HG02852 (cell line): ENCODE results near the gene COL4A1.

Experiments used
- ATAC-seq: cut with Tn5 transposase; IDR thresholded peaks from one replicate; pipeline ENCODE4 v1.9.1; 2021; ENCODE audit warnings: mild to moderate bottlenecking, moderate library complexity; ENCODE audit not compliant: unreplicated experiment

Gene COL4A1

DNA sequence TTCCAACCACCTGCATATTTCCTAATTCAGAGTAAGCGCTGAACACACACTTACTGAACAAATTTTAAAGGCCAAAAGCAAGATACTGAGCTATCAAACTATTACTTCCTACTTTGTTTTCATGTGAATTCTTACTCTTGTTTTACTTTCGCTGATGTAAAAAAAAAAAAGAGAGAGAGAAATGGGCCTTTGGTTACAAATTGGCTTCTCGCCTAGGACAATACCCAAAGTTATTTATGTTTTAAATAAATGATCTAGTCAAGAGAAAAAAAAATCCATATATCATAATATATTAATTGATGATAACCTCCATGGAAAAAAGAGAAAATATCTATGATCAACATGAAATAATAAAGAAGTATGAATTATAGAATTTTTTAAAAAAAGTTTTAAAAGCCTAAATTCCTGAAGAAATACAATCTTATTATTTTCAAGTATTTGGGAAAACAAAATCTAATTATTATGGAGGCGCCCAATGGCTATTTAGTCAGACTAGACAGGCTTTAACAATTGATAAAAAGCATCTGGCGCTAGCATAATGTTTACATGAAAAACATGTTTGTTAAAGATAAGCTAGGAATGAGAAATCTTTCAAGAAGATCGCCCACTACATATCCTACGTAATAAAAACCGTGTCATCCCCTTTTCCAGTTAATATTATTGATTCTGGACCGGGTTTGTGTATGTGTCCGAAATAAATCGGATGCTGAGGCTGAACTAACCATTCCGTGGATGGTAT is 9.0 kb downstream of the COL4A1 start:
- ATAC-seq, result no peak

DNA sequence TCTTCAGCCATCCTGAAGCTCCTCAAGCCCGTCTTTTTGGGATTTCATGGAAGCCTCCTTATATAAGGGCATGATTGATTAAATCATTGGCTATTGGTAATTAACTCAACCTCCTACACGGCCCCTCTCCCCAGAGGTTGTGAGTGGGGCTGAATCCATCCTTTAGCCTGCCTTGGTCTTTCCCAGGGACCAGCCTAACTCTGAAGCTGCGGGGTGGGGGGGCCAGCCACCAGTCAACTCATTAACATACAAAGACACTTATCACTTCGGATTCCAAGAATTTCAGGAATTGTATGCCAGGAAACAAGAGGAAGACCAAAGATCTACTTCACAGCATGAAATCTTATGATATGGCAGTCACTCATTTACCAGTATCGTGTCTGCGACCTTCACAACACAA is 9.9 kb downstream of the COL4A1 start:
- no peak for ATAC-seq

DNA sequence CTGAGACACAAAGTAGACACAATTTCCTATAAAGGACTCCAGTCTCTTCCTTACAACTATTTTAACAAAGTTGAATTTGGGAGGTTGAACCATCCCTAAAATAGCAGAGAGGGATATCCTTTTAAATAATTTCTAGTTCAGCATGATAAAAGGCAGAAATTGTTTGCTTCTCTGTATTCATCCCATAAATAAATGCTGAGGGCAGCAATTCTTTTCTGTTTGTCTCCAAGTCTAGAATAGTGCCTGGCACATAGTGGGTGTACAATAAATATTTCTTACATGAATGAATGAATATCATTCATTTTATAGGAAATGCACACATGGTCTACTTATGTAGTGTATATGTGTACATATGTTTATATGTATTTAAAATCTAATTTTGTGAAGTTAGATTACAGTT is 12.3 kb downstream of the COL4A1 start:
- no peak for ATAC-seq

DNA sequence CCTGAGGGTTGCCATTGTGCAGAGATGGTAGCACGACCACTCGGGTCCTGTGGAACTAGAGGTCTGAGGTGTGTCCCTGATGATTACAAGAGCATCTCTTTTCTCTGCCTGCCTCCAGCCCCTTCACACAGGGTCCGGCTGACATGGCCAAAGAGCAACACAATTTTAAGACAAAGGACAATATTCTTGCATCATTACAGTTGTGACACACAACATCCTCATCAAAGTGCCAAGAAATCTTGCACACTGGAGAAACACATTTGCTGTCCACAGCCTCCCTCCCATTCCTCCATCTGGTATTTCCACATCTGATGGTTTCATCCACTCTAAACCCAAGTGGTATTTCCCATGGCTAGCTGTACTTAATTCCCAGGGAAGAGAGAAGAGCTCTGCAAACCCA is 12.8 kb downstream of the COL4A1 start:
- no peak for ATAC-seq

DNA sequence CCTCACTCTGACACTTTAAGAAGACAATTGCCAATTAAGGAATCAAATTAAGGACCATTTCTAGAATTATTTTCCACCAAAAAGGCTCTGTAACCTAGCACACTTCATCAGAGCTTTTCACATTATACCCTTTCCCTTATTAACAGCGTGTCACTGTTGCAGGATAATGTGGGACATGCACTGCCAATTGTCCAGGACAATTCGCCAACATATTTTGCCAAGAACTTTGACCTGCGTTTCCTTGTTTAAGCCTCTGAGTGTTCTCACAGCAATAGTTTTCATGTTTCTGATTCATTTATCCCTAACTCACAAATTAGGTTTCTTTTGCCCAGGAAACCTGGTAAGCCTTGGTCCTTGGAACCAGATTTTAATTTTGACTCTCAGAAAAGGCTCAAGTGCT is 13.3 kb downstream of the COL4A1 start:
- no peak for ATAC-seq

DNA sequence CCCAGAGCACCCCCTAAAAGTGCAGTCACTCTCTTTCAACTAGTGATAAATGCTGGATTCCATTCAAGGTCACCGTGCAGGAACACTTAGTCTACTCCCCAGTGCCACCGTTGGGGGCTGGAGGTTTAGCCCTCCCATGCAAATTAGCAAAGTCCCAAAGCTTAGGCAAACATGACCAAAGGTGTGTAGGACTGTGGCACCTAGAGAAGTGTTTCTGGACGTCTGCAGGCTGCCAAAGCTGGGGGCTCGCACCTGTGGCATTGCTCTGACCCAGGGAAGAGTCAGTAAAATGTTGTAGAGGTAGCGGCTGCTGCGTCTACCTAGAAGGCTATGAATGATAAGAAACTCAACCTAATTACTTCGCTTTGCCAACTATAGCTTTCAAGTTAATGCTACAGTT is 13.9 kb downstream of the COL4A1 start:
- no peak for ATAC-seq

DNA sequence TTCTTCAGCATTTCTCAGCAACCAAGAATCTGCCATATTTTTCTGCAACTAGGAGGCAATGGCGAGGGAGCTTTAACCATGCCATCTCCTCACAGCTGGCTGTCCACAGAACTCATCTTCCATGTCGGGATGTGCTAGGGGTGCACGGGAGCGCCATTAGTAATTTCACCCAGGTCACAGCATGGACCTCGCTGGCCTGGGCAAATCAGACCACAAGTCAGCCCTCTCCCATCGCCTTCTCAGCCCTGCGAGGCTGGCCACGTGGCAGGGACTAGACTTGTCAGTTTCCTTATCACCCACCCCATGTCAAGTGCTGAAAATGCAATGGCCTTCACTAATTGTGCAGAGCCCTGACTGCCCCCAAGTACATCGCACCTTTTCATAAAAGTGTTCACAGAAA is 15.7 kb downstream of the COL4A1 start:
- no peak for ATAC-seq

DNA sequence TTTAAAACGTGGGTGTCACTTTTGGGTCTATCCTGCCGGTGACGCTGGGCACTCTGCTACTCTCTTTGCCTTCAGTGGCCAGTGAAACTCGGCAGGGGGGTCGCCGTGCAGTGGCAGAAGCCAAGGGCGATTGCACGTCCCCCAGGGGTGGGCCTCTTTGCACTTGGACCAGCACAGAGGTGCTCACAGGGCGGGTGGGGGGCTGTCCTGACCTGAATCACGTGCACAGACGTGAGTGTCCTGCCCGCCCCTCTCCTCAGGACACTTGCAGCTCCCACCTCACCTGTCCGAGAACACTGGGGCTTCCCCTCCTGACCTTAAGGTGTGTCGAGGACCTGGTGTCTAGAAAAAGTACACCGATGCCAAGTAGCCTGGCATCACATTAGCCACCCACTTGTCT is 16.1 kb downstream of the COL4A1 start:
- no peak for ATAC-seq

DNA sequence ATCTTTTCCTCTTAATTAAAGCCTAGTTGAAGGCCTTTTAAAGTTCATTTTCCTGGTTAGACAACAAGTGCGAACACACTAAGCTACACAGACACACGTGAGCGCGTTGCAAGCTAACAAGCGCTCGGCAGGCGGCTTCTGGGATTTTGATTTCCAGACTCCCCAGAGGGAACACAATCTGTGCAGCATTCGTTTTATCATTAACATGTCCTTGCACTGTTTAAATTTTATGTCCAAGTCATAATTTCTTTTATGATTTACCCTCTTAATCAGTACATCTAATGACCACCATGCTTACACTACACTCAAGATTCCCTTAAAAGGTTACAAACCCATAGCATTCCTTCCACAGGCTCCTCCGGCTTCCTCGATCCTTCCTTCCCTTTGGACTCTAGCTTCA is 16.8 kb downstream of the COL4A1 start:
- ATAC-seq, result no peak

DNA sequence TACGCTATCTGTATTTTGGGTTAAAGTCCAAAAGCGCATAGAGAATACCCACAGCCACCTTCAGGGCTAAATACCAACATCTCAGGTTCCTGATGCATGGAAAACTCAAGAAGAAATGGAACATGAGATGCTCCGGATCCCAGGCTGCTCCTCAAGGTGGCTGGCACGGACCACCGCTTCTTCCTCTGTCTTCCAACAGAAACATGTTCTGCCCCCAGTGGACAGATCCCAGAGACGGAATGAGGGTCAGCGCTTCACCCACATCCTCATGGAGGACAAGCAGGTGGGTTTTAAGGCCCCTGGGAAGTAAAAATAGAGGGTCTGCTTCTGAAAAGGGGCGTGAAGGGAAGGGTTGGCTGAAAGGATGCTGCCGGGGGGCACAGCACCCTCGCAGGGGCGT is 17.3 kb downstream of the COL4A1 start:
- no peak for ATAC-seq

DNA sequence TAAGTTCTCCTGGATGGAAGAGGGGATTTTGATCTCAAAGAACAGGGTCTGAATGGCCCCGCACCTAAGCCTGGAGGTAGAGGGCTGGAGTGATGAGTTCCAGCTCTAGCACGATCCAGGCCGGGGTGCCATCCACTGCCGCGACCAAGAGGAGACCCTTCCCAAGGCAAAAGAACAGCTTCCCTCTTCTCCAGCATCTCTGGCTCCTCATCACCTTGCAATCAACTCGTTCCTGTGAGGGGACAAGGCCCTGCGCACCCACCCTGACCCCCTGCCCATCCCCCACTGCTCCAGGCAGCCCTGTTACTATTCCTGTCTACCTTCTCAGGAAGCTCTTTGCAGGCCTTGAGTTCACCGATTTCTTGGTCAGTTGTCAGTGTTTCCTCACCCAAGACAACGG is 17.8 kb downstream of the COL4A1 start:
- ATAC-seq, result no peak

DNA sequence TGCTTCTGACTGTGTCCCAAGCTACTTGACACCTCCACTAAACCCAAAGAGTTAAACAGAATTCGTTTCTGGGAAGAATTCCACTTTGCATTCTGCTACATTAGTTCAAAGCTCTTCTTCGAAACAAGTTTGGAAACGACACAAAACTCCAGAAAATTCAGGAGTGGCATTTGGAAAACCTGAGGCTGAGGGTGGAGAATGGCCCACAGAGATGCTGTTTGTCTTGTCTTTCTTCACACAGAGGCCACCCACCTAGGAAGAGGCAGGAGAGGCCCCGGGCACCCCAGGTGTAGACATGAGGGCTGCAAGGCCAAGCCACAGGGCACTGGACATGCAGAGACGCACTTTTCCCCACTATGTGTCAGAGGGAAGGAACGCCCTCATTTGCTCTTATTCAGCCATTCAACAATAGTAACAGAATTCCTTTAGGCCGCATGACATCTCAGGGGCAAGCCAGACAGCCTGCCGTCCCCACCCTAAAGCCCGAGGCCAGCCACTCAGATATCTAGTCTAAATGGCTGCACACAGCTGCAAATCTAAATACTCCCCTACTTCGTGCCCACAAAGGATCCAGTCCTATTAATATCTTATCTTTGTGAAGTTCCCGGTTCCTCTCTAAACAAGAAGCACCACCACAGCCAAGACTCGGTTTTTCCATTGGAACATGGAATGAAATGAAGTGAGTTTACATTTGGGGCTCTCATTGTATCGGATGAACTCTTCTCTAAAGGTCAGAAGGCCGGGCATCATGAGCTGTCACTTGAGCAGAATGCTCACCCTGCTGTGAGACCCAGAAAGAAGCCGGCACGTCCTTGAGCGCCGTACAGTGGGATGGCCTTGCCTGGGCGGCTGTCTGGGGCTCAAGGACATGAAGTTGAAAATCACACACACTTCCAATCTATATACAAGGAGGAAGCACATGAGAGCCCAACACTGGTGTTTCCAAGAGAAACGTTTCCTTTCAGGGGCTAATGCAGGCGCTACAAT is 19.8 kb downstream of the COL4A1 start:
- no peak for ATAC-seq

DNA sequence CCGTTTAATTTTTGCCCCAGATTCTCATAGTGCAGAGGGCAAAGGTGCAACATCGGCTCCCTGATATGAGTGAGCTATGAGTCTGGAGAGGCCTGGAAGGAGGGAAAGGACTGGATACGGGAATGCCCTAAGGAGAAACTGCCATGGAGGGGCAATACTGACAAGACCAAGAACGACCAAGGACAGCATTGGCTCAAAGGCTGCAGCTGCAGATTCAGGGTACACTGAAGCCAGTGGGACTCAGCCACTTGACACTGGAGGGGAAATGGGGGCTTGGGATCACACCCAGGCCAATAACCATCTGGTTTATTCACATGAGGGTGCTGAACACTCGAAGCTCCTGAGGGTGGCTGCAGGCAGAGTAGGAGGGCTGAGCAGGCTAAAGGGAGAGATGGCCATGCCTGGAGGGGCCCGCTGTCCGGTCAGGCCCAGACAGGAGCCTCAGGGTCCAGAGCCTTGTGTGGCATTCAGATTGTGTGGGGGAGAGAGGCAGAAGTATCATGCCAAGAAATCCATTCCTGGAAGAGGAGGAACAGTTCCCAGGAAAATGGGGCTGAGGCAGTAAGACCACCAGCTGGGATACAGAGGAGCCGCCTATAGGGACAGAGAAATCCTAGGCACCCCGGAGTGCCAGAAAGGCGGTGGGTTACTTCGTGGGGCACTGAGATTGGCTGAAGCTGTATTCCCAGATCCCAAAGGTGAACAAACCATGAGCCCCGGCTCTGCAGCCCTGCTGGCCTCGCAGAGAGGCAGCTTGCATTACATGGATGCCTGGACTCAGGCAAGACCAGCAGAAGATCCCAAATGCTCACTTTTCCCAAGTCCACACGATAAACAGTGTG is 20.7 kb downstream of the COL4A1 start:
- no peak for ATAC-seq

DNA sequence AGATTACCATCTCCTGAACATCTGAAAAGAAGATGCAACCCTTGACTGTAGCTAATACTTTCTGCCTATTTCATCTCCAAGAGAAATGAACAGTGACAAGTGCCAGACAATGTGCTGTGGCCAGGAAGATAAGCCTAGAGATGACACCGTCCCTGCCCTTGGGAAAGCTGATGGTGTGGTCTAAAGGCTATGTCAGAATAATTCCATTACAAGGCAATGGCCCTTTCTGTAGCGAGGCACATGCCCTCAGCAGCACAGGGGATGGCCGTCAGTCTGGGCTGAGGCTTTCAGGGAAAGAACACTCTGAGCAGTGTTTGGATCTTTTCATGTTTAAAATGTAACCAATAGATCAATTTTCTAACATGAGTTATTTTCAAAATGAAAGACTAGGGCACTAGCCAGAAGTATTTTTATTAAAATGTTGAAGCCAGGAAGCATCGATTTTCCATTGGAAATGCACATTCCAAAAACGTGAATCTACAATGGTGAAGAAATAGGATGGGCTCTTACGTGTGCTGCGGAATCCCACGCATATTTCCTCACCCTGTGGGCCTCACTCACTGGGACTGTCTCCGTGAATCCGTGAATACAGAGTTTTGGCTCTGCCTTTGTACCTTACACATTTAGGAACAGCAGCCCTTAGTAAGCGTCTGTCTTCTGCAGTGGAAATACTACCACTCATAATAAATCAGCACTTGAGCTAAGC is 22.0 kb downstream of the COL4A1 start:
- ATAC-seq, result no peak

DNA sequence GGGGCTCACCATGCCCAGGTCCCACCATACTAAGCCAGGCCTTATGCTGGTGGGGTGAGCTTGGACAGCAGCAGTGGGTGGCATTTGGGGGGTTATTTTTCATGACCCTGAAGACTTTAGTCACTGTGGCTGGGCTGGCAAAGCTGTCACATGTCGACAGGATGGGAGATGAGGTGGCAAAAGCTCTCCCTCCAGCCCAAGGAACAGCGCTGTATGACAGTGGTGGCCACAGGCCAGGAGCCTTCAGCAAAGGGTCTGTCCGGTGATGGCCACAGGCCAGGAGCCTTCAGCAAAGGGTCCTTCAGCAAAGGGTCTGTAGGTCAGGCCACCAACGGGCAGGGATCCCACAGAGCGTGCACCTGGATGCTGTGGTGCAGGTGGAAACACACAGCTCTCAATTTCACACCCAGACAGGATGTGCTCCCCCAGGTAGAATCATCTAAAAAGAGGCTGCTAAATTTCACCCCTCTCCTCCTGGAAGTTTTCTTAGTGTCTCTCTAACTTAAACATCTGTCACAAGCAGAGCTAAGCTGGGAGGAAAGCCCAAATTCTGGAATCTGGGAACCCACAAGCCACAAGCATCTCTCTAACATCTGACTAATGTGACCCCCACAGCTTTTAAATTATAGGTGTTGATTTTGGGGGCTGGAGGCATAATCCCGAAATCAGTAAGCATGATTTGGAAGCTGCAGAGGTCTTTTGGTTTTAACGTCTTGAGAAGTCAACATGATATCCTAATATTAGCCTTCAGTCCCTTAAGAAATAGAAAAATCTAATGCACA is 23.0 kb downstream of the COL4A1 start:
- ATAC-seq, result no peak

DNA sequence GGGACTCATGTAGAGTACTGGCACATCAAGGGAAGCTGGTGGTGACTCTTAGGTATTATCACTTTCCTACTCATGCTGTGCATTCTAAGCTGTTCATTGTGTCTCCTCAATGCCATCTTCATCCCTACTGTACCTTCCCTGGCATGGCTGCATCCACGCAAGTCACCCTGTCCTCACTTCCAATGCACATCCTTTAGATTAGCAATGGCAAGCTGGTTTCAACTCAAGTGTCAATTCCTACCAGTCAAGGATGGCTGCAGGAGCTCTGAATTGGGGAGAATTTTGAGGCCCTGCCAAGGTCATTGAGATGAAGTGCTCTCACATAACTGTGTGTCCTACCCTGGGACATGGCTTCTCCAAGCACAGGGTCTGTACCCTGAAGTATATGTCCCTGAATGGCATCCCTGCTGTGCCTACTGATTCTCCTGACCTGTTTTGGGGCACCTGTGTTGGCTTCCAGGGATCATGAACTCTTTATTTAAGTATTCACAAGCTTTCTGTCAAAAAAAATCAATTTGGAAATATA is 24.6 kb downstream of the COL4A1 start:
- no peak for ATAC-seq

DNA sequence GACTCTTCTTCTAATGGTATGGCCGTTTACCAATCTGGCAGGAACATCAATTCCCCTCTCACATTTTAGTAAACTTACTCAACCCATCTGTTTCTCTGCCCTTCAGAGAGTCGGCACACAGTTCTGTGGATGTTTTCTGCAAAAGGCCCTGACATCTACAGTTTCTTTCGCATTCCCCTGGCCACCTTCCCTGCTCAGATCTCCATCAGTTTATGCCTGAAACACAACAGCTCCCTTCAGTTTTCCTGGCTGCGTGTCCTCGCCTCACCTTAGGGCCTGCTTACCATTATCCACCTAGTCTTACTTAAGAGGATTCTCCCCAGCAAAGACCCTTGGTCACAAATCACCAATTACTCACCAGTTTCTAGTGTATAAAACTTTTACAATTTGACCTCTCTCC is 25.2 kb downstream of the COL4A1 start:
- ATAC-seq, result no peak

DNA sequence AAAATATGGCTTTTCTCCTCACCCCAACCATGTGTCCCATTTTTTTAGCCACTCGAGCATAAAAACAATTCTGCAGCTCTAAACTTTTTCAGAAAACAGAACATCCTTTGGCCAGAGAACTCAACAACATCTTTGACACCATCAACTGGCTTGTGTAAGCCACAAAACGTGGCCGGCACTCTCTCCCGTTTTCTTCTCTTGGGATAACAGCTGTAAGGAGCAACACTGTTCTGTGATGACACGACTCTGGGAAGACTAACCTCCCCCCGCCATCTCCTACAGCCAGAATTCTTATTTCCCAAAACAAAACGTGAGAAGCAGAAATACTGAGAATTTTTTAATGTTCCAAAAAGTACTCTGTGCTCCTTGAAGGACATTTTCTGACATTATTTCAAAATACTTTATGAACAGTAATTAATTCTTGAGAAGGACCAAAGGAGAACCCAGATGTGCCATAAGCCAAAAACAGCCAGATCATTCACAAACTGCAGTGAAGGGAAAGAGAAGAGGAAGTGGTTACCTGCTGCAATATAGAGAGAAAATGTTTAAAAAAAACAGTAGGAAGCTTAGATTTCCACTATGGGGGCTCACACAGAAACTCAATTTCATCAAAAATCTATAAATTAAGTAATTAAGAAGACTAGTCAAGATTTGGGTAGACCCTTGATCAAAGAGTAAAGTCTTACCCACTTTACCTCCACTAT is 25.8 kb downstream of the COL4A1 start:
- no peak for ATAC-seq

DNA sequence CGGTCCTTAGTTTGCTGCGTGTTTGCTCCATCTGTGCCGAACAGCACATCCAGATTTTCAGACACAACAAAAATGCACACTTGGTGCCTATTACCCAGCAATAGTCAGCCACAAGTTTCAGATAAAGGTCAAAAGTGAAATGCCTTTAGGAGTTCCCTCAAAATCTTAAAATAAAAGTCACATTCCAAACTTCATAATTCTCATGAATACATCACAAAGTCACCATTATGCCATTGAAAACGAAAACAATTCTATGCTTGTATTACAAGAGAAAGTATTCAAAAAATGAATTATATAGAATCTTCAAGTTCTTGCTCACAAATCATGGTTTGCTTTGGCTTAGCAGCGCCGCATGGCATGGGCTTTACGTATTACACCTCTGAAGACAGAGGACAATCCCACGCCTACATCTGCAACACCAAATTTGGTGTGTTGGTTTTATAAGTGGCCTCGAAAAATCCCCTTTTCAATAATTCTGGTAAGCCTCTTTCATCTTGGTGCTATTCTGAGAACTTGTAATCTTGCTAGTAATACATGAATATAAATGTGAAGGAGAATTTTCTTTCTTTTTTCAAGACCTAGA is 26.6 kb downstream of the COL4A1 start:
- ATAC-seq, result no peak
